Transverse colon (tissue), 3 donors: ENCODE results near the gene RANBP3L.

Experiments
- CTCF ChIP-seq, 5 experiments: fragments of 200-600 bp in 3 of 5; fragments of 450-650 bp in 2 of 5; sonication (generic) in 3 of 5; IDR thresholded peaks; 1 replicate in 2 of 5; 2 replicates in 3 of 5; pipeline ENCODE4 v1.5.1; 2016 to 2017; ENCODE audit warnings: antibody characterized with exemption in 5 of 5, inconsistent platforms in 3 of 5, mild to moderate bottlenecking in 2 of 5, moderate library complexity in 1 of 5
- POLR2A ChIP-seq: fragments of 450-650 bp; IDR thresholded peaks from one replicate; pipeline ENCODE4 v1.6.1; 2016; ENCODE audit warnings: antibody characterized with exemption, mild to moderate bottlenecking, moderate library complexity

GRCh38 chr5:36250427-36250826 lies 51.3 kb downstream of the RANBP3L start:
- TF ChIP-seq CTCF (IDR thresholded peaks at IDR 0.05) (no peak), POLR2A (no peak)
